Cardiac muscle cell (in vitro differentiated cells and primary cell): ENCODE results near the gene ZCRB1. TPM values are rescaled to one million over a fixed set of nuclear protein-coding genes. Genes with fewer than 3 reads are reported as not detected.
A peak's percentile ranks its signal among the peaks of the same experiment; 100 is the strongest.

ENCODE experiments used
- DNase-seq, 2 donors: peaks; one replicate each; pipeline versions ENCODE4 v3.0.0 to v3.0.0-alpha.2; 2010 to 2017; ENCODE audit warnings: low read depth in 1 of 2, low spot score in 1 of 2
- H3K27ac ChIP-seq: fragments of 200-600 bp; sonication (generic); 2 replicates; pipeline ENCODE4 v1.5.1; 2016
- H3K27me3 ChIP-seq: fragments of 200-600 bp; sonication (generic); 2 replicates; pipeline ENCODE4 v1.6.0; 2016; ENCODE audit warnings: control low read depth
- H3K36me3 ChIP-seq: fragments of 200-600 bp; sonication (generic); 2 replicates; pipeline ENCODE4 v1.5.1; 2016; ENCODE audit warnings: control low read depth
- H3K4me1 ChIP-seq: fragments of 200-600 bp; sonication (generic); 2 replicates; pipeline ENCODE4 v1.8.1; 2017; ENCODE audit warnings: low read depth, mild to moderate bottlenecking, mixed run types
- H3K4me3 ChIP-seq: fragments of 200-600 bp; sonication (generic); 2 replicates; pipeline ENCODE4 v1.5.1; 2016; ENCODE audit warnings: mild to moderate bottlenecking
- H3K9me3 ChIP-seq: fragments of 200-600 bp; sonication (generic); 2 replicates; pipeline ENCODE4 v1.5.1; 2017; ENCODE audit warnings: low read depth, mild to moderate bottlenecking, control low read depth
- CTCF ChIP-seq: IDR thresholded peaks from 2 replicates; pipeline ENCODE4 v1.5.1; 2012; ENCODE audit warnings: low read depth, mild to moderate bottlenecking, low read length
- polyA plus RNA-seq: library from polyadenylated mRNA; unstranded; fragments of >200 nt; fragmentation: Nextera tagmentation; extraction: Ambion mirVana; gene quantifications from 2 replicates; pipeline ENCODE4 v1.2.1, GENCODE V29; 2016
- total RNA-seq: library from RNA; depleted of rRNA; stranded (reverse); fragments of >200 nt; gene quantifications from 2 replicates; pipeline ENCODE4 v1.2.3, GENCODE V29; 2016

The ZCRB1 gene
- total RNA-seq (30.2 and 30.4 TPM in 2 replicates), polyA plus RNA-seq (135 and 140 TPM in 2 replicates)

DNA sequence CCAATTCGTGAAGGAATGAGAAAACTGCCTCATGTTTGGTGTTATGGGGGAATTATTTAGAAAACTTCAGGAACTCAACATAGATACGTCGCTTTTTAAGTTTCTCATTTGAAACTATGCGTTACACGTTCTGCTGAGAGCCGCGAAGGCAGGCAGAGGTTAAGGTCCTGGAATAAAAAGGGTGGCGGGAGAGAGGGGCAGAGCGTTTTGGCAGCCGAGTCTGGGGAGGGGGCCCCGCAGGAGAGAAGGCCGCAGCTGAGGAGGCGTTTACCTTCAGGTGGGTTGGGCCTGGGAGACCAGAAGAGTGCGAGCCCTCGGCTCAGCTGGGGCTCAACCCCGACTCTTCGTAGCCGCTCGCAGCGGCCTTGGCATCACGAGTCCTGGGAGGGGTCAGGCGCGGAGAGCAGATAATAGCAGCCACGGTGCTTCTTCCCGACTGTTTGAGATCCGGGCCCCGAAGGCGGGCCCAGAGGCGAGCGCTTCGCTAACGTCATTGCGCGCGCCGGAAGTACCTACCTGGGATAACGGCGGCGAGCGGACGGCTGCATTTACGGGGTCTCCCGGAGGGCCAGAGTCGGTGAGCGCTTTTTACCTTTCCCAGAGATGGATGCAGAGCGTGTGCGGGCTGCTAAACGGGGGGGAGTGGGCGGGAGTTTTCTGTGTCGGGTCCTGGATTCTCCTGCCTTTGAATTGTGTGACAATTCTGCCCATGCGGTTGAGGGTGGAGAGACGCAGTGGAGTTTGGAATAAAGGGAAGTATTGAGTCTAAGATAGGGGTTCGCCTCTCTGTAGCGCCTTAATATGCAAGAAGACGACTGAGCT lies at the start of gene ZCRB1, which contains the start of gene PPHLN1:
Gene ZCRB1 (minus strand): TSS at position 442 of the 822 bp plus-strand sequence. CDS start 1,992 bp downstream, outside the sequence.
Gene PPHLN1 (plus strand): TSS at position 515 of the 822 bp plus-strand sequence. CDS start 9,736 bp downstream, outside the sequence.
- peaks cover 13% of the 10 kb centered on the region for H3K4me1 ChIP-seq
- no peaks in the 10 kb centered on the region for H3K36me3 ChIP-seq
- no peaks in the 10 kb centered on the region for H3K9me3 ChIP-seq
- TF ChIP-seq CTCF = no peak
- no peaks in the 10 kb centered on the region for H3K27me3 ChIP-seq
- H3K4me3 ChIP-seq = peak within 1 kb of the TSS; percentile 62
- H3K27ac ChIP-seq = peak within 1 kb of the TSS; percentile 91
- peak; percentile 86 to 92 for DNase-seq

DNA sequence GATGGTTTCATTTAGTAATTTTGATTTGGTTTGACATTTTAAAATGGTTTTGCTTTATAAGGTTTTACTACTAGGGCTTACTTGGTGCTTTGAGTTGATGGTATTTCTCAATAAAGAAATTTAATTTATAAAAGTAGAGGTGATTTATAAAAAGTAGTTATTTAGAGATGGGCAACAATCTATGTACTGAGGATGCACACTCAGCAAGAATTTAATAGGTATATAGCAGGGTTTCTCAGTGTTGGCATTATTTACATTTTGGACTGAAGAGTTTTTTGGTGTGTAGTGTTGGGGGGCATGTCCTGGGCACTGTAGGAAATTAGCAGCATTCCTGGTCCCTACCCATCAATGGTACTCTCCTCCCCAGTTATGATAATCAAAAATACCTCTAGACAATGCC lies 47.8 kb upstream of the ZCRB1 start:
- H3K4me3 ChIP-seq = no peak overlapping the region
- H3K9me3 ChIP-seq = no peaks in the 10 kb centered on the region
- no peak overlapping the region for H3K27ac ChIP-seq
- DNase-seq = no peak
- no peaks in the 10 kb centered on the region for H3K36me3 ChIP-seq
- no peaks in the 10 kb centered on the region for H3K4me1 ChIP-seq
- H3K27me3 ChIP-seq = no peaks in the 10 kb centered on the region
- TF ChIP-seq CTCF = no peak

DNA sequence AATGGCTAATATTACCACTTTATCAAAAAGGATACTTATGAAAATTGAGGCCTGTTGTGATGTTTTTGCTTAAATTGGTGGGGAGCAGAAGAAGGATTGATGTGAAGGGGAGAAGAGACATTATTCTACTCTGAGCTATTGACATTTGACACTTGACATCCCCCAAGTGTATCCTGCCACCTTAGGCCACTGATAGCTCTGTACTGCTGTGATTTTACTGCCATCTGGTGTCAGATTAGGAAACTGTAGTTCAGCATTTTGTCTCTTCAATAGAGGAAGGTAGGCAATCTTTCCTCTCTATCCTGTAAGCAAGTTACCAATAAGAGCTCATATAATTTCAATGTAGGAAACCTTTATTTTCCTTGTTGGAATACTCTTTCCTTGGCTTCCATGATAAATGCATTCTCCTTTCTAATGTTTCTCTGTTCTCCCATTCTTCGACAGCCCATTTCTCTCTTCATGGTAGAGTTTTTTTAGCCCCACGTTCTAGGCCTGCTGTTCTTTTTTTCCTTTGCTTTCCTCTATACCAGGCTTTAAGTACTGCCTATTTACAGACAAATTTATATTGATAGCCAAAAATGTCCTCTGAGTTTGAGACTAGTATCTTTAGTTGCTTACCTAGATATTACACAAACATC lies 46.4 kb upstream of the ZCRB1 start:
- H3K36me3 ChIP-seq = no peaks in the 10 kb centered on the region
- DNase-seq = peak; percentile 56 to 65
- no peaks in the 10 kb centered on the region for H3K27me3 ChIP-seq
- H3K4me1 ChIP-seq = no peaks in the 10 kb centered on the region
- H3K27ac ChIP-seq = no peak overlapping the region
- H3K9me3 ChIP-seq = no peaks in the 10 kb centered on the region
- peak; percentile 78 for TF ChIP-seq CTCF
- H3K4me3 ChIP-seq = no peak overlapping the region

DNA sequence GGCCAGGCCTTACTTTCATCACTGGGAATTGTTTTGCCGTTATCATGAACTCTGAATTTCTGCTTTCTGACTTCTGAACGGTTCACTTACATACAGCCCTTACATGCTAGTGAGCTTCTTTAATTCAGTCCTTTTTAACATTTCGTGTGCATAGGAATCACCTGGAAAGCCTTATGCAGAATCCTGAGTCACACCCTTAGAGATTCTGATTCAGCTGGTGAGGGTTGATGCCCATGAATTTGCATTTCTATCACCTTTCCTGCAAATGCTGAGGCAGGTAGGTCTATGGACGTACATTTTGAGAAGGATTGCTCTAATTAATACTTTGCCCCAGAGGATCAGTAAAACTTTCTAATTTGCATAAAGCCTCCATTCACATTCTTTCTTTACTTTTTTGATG lies 44.1 kb upstream of the ZCRB1 start:
- no peak for DNase-seq

DNA sequence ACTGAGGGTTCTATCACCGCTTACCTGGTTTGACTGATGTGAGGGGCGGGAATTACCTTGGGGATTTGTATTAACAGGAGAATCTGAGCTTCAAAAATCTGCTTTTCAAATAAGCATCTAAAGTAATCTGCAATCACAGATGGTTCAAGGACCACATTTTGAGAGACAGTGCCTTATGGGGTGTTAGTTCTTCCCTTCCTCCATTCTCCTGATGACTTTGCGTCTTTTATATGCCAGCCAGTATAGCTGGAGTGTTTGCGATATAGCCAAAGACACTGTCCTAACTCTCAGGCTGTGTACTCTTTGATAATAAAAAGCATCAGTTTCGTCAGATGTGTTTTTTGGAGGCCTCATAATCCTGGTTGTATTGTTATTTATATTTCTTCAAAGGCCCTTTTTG lies 39.6 kb upstream of the ZCRB1 start:
- H3K4me1 ChIP-seq = no peaks in the 10 kb centered on the region
- no peaks in the 10 kb centered on the region for H3K27me3 ChIP-seq
- no peaks in the 10 kb centered on the region for H3K36me3 ChIP-seq
- DNase-seq = no peak
- TF ChIP-seq CTCF = no peak
- no peak overlapping the region for H3K27ac ChIP-seq
- no peak overlapping the region for H3K4me3 ChIP-seq
- H3K9me3 ChIP-seq = no peaks in the 10 kb centered on the region

More for the DNA sequence above, 44.1 kb upstream of the ZCRB1 start:
- H3K9me3 ChIP-seq = no peaks in the 10 kb centered on the region
- no peak overlapping the region for H3K4me3 ChIP-seq
- no peak for TF ChIP-seq CTCF
- H3K27ac ChIP-seq = no peak overlapping the region
- no peaks in the 10 kb centered on the region for H3K27me3 ChIP-seq
- H3K36me3 ChIP-seq = no peaks in the 10 kb centered on the region
- H3K4me1 ChIP-seq = no peaks in the 10 kb centered on the region
